Endodermal cell (in vitro differentiated cells): ENCODE results near the gene PLXNB2. TPM values are rescaled to one million over a fixed set of nuclear protein-coding genes. Genes with fewer than 3 reads are reported as not detected.

Source experiments
- DNase-seq: peaks from one replicate; pipeline ENCODE4 v3.0.0-alpha.2; 2017
- H3K27ac ChIP-seq: 2 replicates; pipeline ENCODE4 v1.5.1; 2013; ENCODE audit warnings: mild to moderate bottlenecking, low read depth, low read length, moderate library complexity
- H3K27me3 ChIP-seq: 2 replicates; pipeline ENCODE4 v1.6.1; 2013; ENCODE audit warnings: mild to moderate bottlenecking, low read length, moderate library complexity; ENCODE audit not compliant: insufficient read depth, control insufficient read depth, poor library complexity, severe bottlenecking
- H3K36me3 ChIP-seq: 2 replicates; pipeline ENCODE4 v1.7.0; 2013; ENCODE audit warnings: mild to moderate bottlenecking, low read length, moderate library complexity; ENCODE audit not compliant: control insufficient read depth, insufficient read depth
- H3K4me1 ChIP-seq: one replicate; pipeline ENCODE4 v1.7.0; 2013; ENCODE audit warnings: low read length; ENCODE audit not compliant: control insufficient read depth, insufficient read depth
- H3K4me3 ChIP-seq: 2 replicates; pipeline ENCODE4 v1.5.1; 2013; ENCODE audit warnings: mild to moderate bottlenecking, low read length, moderate library complexity
- H3K9ac ChIP-seq: 2 replicates; pipeline ENCODE4 v1.6.1; 2013; ENCODE audit warnings: mild to moderate bottlenecking, low read length, moderate library complexity; ENCODE audit not compliant: poor library complexity, severe bottlenecking; ENCODE audit errors: extremely low read depth
- H3K9me3 ChIP-seq: 2 replicates; pipeline ENCODE4 v1.6.1; 2013; ENCODE audit warnings: mild to moderate bottlenecking, low read length, moderate library complexity; ENCODE audit not compliant: control insufficient read depth
- H3K27ac Mint-ChIP-seq: 2 replicates; pipeline ENCODE4 v1.8.0; 2020; ENCODE audit warnings: mixed read lengths
- H3K27me3 Mint-ChIP-seq: 2 replicates; pipeline ENCODE4 v1.8.0; 2021; ENCODE audit warnings: mild to moderate bottlenecking, mixed read lengths; ENCODE audit not compliant: insufficient read depth
- H3K36me3 Mint-ChIP-seq: 2 replicates; pipeline ENCODE4 v1.8.0; 2020; ENCODE audit warnings: low read depth, mixed read lengths
- H3K4me1 Mint-ChIP-seq: 2 replicates; pipeline ENCODE4 v1.8.0; 2020; ENCODE audit warnings: mixed read lengths
- H3K4me3 Mint-ChIP-seq: 2 replicates; pipeline ENCODE4 v1.8.0; 2020; ENCODE audit warnings: mild to moderate bottlenecking, moderate library complexity, mixed read lengths
- H3K9me3 Mint-ChIP-seq: 2 replicates; pipeline ENCODE4 v1.8.0; 2020; ENCODE audit warnings: mild to moderate bottlenecking, mixed read lengths
- CTCF ChIP-seq: fragments of 200-600 bp; sonication (generic); conservative IDR thresholded peaks from 2 replicates; pipeline ENCODE4 v1.5.0; 2021; ENCODE audit warnings: antibody characterized with exemption, mild to moderate bottlenecking
- WGBS, 2 experiments: methylation state at CpG; one replicate each; pipeline versions ENCODE4 v1.1.5 to v1.1.7; 2013; ENCODE audit warnings: missing lambda C conversion rate in 2 of 2, mixed read lengths in 1 of 2; ENCODE audit not compliant: insufficient coverage in 1 of 2, insufficient read length in 1 of 2; 5-methylcytosine and 5-hydroxymethylcytosine counted together
- total RNA-seq, 2 donors: library from RNA; stranded (reverse); fragmentation: NEBNext Ultra II Directional in 1 of 2; extraction: Animal tissue kit (Norgen Biotek cat#: 25700) in 1 of 2; gene quantifications; 2 replicates in 1 of 2; 3 replicates in 1 of 2; pipeline ENCODE4 v1.2.1, GENCODE V29; 2021

PLXNB2 gene
- total RNA-seq, 2 donors from 2014 or later = 94.7 to 97.7 TPM

- no peak overlapping the region for H3K9ac ChIP-seq
- Mint-ChIP-seq H3K4me1 (peaks cover under 1% of the 10 kb centered on the region), H3K27me3 (peaks cover under 1% of the 10 kb centered on the region), H3K9me3 (no peaks in the 10 kb centered on the region), H3K4me3 (no peak overlapping the region), H3K27ac (no peak overlapping the region), H3K36me3 (peaks cover 12% of the 10 kb centered on the region)
- no peak for TF ChIP-seq CTCF
- H3K4me1 ChIP-seq = no peaks in the 10 kb centered on the region
- WGBS, 2 experiments = 93% methylated on average over 13 to 16 of the region's 16 CpGs
- H3K27me3 ChIP-seq = no peaks in the 10 kb centered on the region
- no peak for DNase-seq
- H3K36me3 ChIP-seq = peaks cover 10% of the 10 kb centered on the region
- no peak overlapping the region for H3K27ac ChIP-seq
- no peak overlapping the region for H3K4me3 ChIP-seq
- no peaks in the 10 kb centered on the region for H3K9me3 ChIP-seq
Observed at GRCh38 chr22:50257041-50257440, 50.4 kb downstream of the PLXNB2 start.

GRCh38 chr22:50256258-50256862 lies 51.1 kb downstream of the PLXNB2 start:
- H3K4me1 Mint-ChIP-seq = no peaks in the 10 kb centered on the region
- no peak overlapping the region for H3K4me3 ChIP-seq
- H3K4me3 Mint-ChIP-seq = no peak overlapping the region
- peaks cover 12% of the 10 kb centered on the region for H3K36me3 Mint-ChIP-seq
- no peaks in the 10 kb centered on the region for H3K9me3 ChIP-seq
- H3K9ac ChIP-seq = no peak overlapping the region
- no peaks in the 10 kb centered on the region for H3K27me3 Mint-ChIP-seq
- H3K9me3 Mint-ChIP-seq = no peaks in the 10 kb centered on the region
- no peak overlapping the region for H3K27ac Mint-ChIP-seq
- DNase-seq = no peak
- no peaks in the 10 kb centered on the region for H3K27me3 ChIP-seq
- H3K4me1 ChIP-seq = no peaks in the 10 kb centered on the region
- peaks cover 10% of the 10 kb centered on the region for H3K36me3 ChIP-seq
- no peak overlapping the region for H3K27ac ChIP-seq
- no peak for TF ChIP-seq CTCF
- WGBS, 2 experiments = 89 to 90% methylated on average over 7 to 12 of the region's 12 CpGs

- H3K4me3 Mint-ChIP-seq = no peak overlapping the region
- Histone ChIP-seq H3K9me3 (no peaks in the 10 kb centered on the region), H3K27ac (no peak overlapping the region), H3K4me3 (no peak overlapping the region), H3K36me3 (peaks cover 10% of the 10 kb centered on the region), H3K9ac (no peak overlapping the region), H3K4me1 (no peaks in the 10 kb centered on the region), H3K27me3 (no peaks in the 10 kb centered on the region)
- peaks cover 12% of the 10 kb centered on the region for H3K36me3 Mint-ChIP-seq
- no peak for DNase-seq
- H3K27ac Mint-ChIP-seq = no peak overlapping the region
- TF ChIP-seq CTCF = no peak
- 93% methylated on average over 3 to 17 of the region's 17 CpGs for WGBS, 2 experiments
- H3K9me3 Mint-ChIP-seq = no peaks in the 10 kb centered on the region
- no peaks in the 10 kb centered on the region for H3K27me3 Mint-ChIP-seq
- H3K4me1 Mint-ChIP-seq = no peaks in the 10 kb centered on the region
Observed at GRCh38 chr22:50255607-50256006, 51.8 kb downstream of the PLXNB2 start.
